K562 (cell line): ENCODE measurements around the gene PGP. TPM values are rescaled to one million over a fixed set of nuclear protein-coding genes. Genes with fewer than 3 reads are reported as not detected.

Experiments
- ADNP ChIP-seq: fragments of 200-800 bp; sonication (Bioruptor generic); IDR thresholded peaks from 2 replicates; pipeline ENCODE4 v1.6.1; 2016; ENCODE audit warnings: missing genetic modification characterization, missing compliant biosample characterization
- ASH1L ChIP-seq: fragments of 450-650 bp; IDR thresholded peaks from 2 replicates; pipeline ENCODE4 v1.6.1; 2018; ENCODE audit warnings: borderline replicate concordance, mild to moderate bottlenecking, low read depth; ENCODE audit not compliant: partially characterized antibody
- BRD9 ChIP-seq: fragments of 450-650 bp; IDR thresholded peaks from 2 replicates; pipeline ENCODE4 v1.6.1; 2018; ENCODE audit warnings: low read depth; ENCODE audit not compliant: partially characterized antibody
- CBFB ChIP-seq: sonication (generic); formaldehyde crosslinking; IDR thresholded peaks from 2 replicates; pipeline ENCODE4 v1.4.0; 2020; ENCODE audit warnings: mild to moderate bottlenecking, missing genetic modification reagents
- CCAR2 ChIP-seq: fragments of 200-400 bp; formaldehyde crosslinking; IDR thresholded peaks from 2 replicates; pipeline ENCODE4 v1.6.1; 2017; ENCODE audit warnings: mild to moderate bottlenecking, low read depth, low read length
- DMBX1 ChIP-seq: fragments of 250-450 bp; sonication (Bioruptor Pico); IDR thresholded peaks from 2 replicates; pipeline ENCODE4 v1.8.0; 2022; ENCODE audit warnings: inconsistent platforms, mild to moderate bottlenecking, moderate library complexity, borderline replicate concordance
- HDAC2 ChIP-seq: fragments of 450-650 bp; IDR thresholded peaks from 2 replicates; pipeline ENCODE4 v1.6.1; 2016; ENCODE audit warnings: mild to moderate bottlenecking
- MCM2 ChIP-seq: fragments of 450-650 bp; IDR thresholded peaks from 2 replicates; pipeline ENCODE4 v1.6.1; 2017; ENCODE audit warnings: low read depth, mild to moderate bottlenecking
- NR2C2 ChIP-seq, 2 experiments: fragments of 200-800 bp in 1 of 2; sonication (Bioruptor generic) in 1 of 2; sonication (generic) in 1 of 2; formaldehyde crosslinking in 1 of 2; IDR thresholded peaks; 2 replicates each; pipeline versions ENCODE4 v1.6.1 to v1.8.0; 2016 to 2022; ENCODE audit warnings: mild to moderate bottlenecking in 1 of 2, missing compliant biosample characterization in 1 of 2, missing genetic modification characterization in 1 of 2, missing genetic modification reagents in 1 of 2
- NR3C1 ChIP-seq: sonication (generic); formaldehyde crosslinking; IDR thresholded peaks from 2 replicates; pipeline ENCODE4 v1.8.1; 2022; ENCODE audit warnings: missing genetic modification reagents
- PHB2 ChIP-seq: fragments of 450-650 bp; IDR thresholded peaks from 2 replicates; pipeline ENCODE4 v1.6.1; 2017; ENCODE audit warnings: low read depth
- PHF21A ChIP-seq: fragments of 450-650 bp; IDR thresholded peaks from 2 replicates; pipeline ENCODE4 v1.6.1; 2017; ENCODE audit warnings: low read depth, borderline replicate concordance
- PTRF ChIP-seq: fragments of 450-650 bp; IDR thresholded peaks from 2 replicates; pipeline ENCODE4 v1.6.1; 2016; ENCODE audit warnings: mild to moderate bottlenecking, missing genetic modification characterization, missing compliant biosample characterization
- PTTG1 ChIP-seq: fragments of 450-650 bp; IDR thresholded peaks from 2 replicates; pipeline ENCODE4 v1.6.1; 2016; ENCODE audit warnings: low read depth, mild to moderate bottlenecking, missing genetic modification characterization, missing compliant biosample characterization
- SIRT6 ChIP-seq: IDR thresholded peaks from one replicate; pipeline ENCODE4 v1.6.1; 2012; ENCODE audit warnings: low read depth, mild to moderate bottlenecking, control low read depth, inconsistent platforms, low read length, moderate library complexity
- TCFL5 ChIP-seq: fragments of 250-450 bp; sonication (Bioruptor Pico); conservative IDR thresholded peaks from 2 replicates; pipeline ENCODE4 v1.6.1; 2021; ENCODE audit warnings: mild to moderate bottlenecking, moderate library complexity, matching md5 sums
- polyA plus RNA-seq, 8 experiments: library from polyadenylated mRNA; depleted of rRNA in 4 of 8; stranded (reverse) in 5 of 8; unstranded in 3 of 8; fragments of >200 nt; fragmentation: Nextera tagmentation in 2 of 8; fragmentation: Illumina TruSeq in 1 of 8; extraction: Ambion mirVana in 2 of 8; extraction: Trizol in 1 of 8; gene quantifications; 2 replicates each; pipeline versions ENCODE4 v1.2.1 to v1.2.3, GENCODE V29; 2011 to 2014; ENCODE audit warnings: inconsistent platforms in 1 of 8, missing spikeins in 1 of 8
- total RNA-seq, 7 experiments: library from RNA; depleted of rRNA in 6 of 7; stranded (reverse); fragments of >200 nt in 6 of 7; fragmentation: Illumina TruSeq in 2 of 7; extraction: Trizol in 2 of 7; gene quantifications; 2 replicates each; pipeline versions ENCODE4 v1.2.1 to v1.2.3, GENCODE V29; 2011 to 2021; ENCODE audit warnings: low replicate concordance in 1 of 7
- TF ChIP-seq, protein P1 (sequence below): fragments of 450-650 bp; formaldehyde crosslinking; IDR thresholded peaks from 2 replicates; pipeline ENCODE4 v1.4.0; 2020; ENCODE audit warnings: mild to moderate bottlenecking, moderate library complexity
- TF ChIP-seq, protein P2 (sequence below), 2 experiments: fragments of 200-800 bp in 1 of 2; sonication (Bioruptor generic) in 1 of 2; sonication (generic) in 1 of 2; formaldehyde crosslinking in 1 of 2; IDR thresholded peaks in 1 of 2; conservative IDR thresholded peaks in 1 of 2; 2 replicates each; pipeline versions ENCODE4 v1.5.0 to v1.6.1; 2016 to 2020; ENCODE audit warnings: missing compliant biosample characterization in 1 of 2, missing genetic modification characterization in 1 of 2, missing genetic modification reagents in 1 of 2
- TF ChIP-seq, protein P3 (sequence below), 2 experiments: IDR thresholded peaks; 2 replicates each; pipeline ENCODE4 v1.6.1; 2012; ENCODE audit warnings: improper control_type of control experiment in 2 of 2, low read depth in 2 of 2, low read length in 2 of 2, borderline replicate concordance in 1 of 2
- TF ChIP-seq, protein P4 (sequence below): fragments of 450-650 bp; IDR thresholded peaks from 2 replicates; pipeline ENCODE4 v1.6.1; 2016; ENCODE audit warnings: antibody characterized with exemption
- TF ChIP-seq, protein P5 (sequence below): sonication (generic); formaldehyde crosslinking; IDR thresholded peaks from 2 replicates; pipeline ENCODE4 v1.8.1; 2022; ENCODE audit warnings: missing genetic modification reagents

Gene PGP
- total and polyA plus RNA-seq, 9 of the 15 experiments (the other 6 are each of a cell fraction or from before 2014, with no cell fraction given): 1.1 to 57.6 (median 19.6) TPM

DNA sequence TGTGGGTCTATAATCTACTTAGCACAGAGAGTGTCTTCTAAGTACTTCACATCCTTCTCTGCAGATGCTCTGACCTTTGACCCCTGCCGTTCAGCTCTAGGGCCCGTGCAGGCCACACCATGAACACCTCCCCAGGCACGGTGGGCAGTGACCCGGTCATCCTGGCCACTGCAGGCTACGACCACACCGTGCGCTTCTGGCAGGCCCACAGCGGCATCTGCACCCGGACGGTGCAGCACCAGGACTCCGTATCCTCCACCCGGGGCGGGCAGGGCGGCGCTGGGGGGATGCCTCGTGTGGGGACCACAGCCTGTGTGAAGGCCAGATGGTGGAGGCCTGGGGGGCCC, 8.7 kb downstream of the PGP start (continued):
- TF ChIP-seq, protein P1, sequence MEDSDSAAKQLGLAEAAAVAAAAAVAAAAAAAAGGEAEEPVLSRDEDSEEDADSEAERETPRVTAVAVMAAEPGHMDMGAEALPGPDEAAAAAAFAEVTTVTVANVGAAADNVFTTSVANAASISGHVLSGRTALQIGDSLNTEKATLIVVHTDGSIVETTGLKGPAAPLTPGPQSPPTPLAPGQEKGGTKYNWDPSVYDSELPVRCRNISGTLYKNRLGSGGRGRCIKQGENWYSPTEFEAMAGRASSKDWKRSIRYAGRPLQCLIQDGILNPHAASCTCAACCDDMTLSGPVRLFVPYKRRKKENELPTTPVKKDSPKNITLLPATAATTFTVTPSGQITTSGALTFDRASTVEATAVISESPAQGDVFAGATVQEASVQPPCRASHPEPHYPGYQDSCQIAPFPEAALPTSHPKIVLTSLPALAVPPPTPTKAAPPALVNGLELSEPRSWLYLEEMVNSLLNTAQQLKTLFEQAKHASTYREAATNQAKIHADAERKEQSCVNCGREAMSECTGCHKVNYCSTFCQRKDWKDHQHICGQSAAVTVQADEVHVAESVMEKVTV (CRISPR knock-in tag): no peak
- TF ChIP-seq ASH1L (no peak), PHB2 (no peak), PHF21A (no peak), SIRT6 (no peak), CCAR2 (no peak), HDAC2 (peak; percentile 23; the same call in 1 of the 2 replicates), PTTG1 (tag) (no peak), TCFL5 (no peak), DMBX1 (CRISPR knock-in tag) (no peak; the same call in 1 of the 2 replicates), ADNP (tag) (no peak), PTRF (no peak), BRD9 (no peak), CBFB (CRISPR knock-in tag) (peak; percentile 77), MCM2 (no peak), NR2C2 (CRISPR knock-in tag; IDR thresholded peaks at IDR 0.05) (peak; percentile 95), NR2C2 (tag; IDR thresholded peaks at IDR 0.05) (peak; percentile 97), NR3C1 (CRISPR knock-in tag) (0 out of 2 replicates have a peak, but pooled peaks have one; percentile 33)
- TF ChIP-seq, protein P2, sequence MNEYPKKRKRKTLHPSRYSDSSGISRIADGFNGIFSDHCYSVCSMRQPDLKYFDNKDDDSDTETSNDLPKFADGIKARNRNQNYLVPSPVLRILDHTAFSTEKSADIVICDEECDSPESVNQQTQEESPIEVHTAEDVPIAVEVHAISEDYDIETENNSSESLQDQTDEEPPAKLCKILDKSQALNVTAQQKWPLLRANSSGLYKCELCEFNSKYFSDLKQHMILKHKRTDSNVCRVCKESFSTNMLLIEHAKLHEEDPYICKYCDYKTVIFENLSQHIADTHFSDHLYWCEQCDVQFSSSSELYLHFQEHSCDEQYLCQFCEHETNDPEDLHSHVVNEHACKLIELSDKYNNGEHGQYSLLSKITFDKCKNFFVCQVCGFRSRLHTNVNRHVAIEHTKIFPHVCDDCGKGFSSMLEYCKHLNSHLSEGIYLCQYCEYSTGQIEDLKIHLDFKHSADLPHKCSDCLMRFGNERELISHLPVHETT (CRISPR knock-in tag; conservative IDR thresholded peaks at IDR 0.05 in 1 of 2, IDR thresholded peaks at IDR 0.05 in 1 of 2): no peak
- TF ChIP-seq, protein P3, sequence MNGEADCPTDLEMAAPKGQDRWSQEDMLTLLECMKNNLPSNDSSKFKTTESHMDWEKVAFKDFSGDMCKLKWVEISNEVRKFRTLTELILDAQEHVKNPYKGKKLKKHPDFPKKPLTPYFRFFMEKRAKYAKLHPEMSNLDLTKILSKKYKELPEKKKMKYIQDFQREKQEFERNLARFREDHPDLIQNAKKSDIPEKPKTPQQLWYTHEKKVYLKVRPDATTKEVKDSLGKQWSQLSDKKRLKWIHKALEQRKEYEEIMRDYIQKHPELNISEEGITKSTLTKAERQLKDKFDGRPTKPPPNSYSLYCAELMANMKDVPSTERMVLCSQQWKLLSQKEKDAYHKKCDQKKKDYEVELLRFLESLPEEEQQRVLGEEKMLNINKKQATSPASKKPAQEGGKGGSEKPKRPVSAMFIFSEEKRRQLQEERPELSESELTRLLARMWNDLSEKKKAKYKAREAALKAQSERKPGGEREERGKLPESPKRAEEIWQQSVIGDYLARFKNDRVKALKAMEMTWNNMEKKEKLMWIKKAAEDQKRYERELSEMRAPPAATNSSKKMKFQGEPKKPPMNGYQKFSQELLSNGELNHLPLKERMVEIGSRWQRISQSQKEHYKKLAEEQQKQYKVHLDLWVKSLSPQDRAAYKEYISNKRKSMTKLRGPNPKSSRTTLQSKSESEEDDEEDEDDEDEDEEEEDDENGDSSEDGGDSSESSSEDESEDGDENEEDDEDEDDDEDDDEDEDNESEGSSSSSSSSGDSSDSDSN (IDR thresholded peaks at IDR 0.05; ENCODE audit: borderline replicate concordance in 1 of 2, low read depth in 2 of 2, low read length in 2 of 2): 0 out of 4 replicates have a peak, but pooled peaks of 1 of the 2 experiments have one; percentile 35
- TF ChIP-seq, protein P4, sequence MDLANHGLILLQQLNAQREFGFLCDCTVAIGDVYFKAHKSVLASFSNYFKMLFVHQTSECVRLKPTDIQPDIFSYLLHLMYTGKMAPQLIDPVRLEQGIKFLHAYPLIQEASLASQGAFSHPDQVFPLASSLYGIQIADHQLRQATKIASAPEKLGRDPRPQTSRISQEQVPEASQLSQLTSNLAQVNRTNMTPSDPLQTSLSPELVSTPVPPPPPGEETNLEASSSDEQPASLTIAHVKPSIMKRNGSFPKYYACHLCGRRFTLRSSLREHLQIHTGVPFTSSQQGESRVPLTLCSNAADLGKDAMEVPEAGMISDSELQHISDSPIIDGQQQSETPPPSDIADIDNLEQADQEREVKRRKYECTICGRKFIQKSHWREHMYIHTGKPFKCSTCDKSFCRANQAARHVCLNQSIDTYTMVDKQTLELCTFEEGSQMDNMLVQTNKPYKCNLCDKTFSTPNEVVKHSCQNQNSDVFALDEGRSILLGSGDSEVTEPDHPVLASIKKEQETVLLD: no peak
- TF ChIP-seq, protein P5, sequence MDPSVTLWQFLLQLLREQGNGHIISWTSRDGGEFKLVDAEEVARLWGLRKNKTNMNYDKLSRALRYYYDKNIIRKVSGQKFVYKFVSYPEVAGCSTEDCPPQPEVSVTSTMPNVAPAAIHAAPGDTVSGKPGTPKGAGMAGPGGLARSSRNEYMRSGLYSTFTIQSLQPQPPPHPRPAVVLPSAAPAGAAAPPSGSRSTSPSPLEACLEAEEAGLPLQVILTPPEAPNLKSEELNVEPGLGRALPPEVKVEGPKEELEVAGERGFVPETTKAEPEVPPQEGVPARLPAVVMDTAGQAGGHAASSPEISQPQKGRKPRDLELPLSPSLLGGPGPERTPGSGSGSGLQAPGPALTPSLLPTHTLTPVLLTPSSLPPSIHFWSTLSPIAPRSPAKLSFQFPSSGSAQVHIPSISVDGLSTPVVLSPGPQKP: 0 out of 2 replicates have a peak, but pooled peaks have one; percentile 78
